Measurements from ENCODE around the gene MBL2.

The MBL2 gene

DNA sequence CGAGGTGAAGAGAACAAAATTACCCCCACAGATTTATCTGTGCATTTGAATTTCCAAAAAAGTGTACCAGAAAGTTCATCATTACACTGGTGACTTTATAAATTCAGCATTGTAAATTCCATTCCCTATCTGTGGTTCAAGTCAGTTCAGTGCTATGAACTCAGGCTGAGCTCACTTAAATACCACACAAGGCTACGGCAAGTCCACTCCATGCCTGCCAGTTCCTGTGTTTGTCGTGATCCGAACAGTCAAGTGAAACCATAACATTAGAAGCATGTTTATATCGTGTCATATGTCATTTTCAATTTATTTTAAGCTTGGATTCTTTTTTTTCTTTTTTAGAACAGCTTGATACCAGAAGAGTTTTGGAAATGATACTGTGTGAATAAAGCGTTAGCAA lies 14.8 kb downstream of the MBL2 start:
- Histone ChIP-seq H3K27me3 (ENCODE audit: insufficient read depth, poor library complexity, severe bottlenecking) (no peaks in the 10 kb centered on the region), H3K4me3 (replicated peaks; ENCODE audit: insufficient read depth, low read length) (no peak overlapping the region), H3K27ac (replicated peaks) (no peak overlapping the region)
- DNase-seq (ENCODE audit: low read depth in 1 of 2, low spot score in 1 of 2) = no peak
- no peak for TF ChIP-seq SPI1 (IDR thresholded peaks at IDR 0.05; ENCODE audit: borderline replicate concordance, low read depth)

DNA sequence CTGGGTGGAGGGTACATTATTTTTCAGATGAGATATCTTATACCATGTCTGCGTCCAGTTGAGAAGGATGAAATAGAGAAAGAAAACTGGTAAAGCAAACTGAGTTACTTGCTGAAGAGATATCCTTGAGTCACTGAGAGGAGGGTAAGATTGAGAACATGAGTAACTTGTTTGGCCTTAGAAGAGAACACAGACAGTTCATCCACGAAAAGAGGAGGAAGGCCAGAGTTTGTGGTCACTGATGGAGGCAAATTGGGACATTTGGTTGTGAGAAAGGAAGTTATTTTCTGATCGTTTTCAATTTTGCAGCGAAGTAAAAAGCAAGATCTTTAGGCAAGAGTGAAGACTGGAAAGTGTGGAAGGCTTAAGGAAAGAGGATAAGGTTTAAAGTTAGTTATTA lies 15.6 kb downstream of the MBL2 start:
- peak in 1 of 2 experiments; percentile 29 for DNase-seq (ENCODE audit: low read depth in 1 of 2, low spot score in 1 of 2)
- TF ChIP-seq, protein P1, sequence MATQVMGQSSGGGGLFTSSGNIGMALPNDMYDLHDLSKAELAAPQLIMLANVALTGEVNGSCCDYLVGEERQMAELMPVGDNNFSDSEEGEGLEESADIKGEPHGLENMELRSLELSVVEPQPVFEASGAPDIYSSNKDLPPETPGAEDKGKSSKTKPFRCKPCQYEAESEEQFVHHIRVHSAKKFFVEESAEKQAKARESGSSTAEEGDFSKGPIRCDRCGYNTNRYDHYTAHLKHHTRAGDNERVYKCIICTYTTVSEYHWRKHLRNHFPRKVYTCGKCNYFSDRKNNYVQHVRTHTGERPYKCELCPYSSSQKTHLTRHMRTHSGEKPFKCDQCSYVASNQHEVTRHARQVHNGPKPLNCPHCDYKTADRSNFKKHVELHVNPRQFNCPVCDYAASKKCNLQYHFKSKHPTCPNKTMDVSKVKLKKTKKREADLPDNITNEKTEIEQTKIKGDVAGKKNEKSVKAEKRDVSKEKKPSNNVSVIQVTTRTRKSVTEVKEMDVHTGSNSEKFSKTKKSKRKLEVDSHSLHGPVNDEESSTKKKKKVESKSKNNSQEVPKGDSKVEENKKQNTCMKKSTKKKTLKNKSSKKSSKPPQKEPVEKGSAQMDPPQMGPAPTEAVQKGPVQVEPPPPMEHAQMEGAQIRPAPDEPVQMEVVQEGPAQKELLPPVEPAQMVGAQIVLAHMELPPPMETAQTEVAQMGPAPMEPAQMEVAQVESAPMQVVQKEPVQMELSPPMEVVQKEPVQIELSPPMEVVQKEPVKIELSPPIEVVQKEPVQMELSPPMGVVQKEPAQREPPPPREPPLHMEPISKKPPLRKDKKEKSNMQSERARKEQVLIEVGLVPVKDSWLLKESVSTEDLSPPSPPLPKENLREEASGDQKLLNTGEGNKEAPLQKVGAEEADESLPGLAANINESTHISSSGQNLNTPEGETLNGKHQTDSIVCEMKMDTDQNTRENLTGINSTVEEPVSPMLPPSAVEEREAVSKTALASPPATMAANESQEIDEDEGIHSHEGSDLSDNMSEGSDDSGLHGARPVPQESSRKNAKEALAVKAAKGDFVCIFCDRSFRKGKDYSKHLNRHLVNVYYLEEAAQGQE (IDR thresholded peaks at IDR 0.05; ENCODE audit: insufficient replicate concordance, low read depth) = no peak
- no peak for TF ChIP-seq GABPA (IDR thresholded peaks at IDR 0.05; ENCODE audit: low read depth)
- TF ChIP-seq POLR2AphosphoS5 (IDR thresholded peaks at IDR 0.05; ENCODE audit: low read depth) = no peak
- no peak for TF ChIP-seq SPI1 (IDR thresholded peaks at IDR 0.05; ENCODE audit: borderline replicate concordance, low read depth)
- Histone ChIP-seq H3K27ac (replicated peaks) (no peak overlapping the region), H3K27me3 (ENCODE audit: insufficient read depth, poor library complexity, severe bottlenecking) (no peaks in the 10 kb centered on the region), H3K4me3 (replicated peaks; ENCODE audit: insufficient read depth, low read length) (no peak overlapping the region)

DNA sequence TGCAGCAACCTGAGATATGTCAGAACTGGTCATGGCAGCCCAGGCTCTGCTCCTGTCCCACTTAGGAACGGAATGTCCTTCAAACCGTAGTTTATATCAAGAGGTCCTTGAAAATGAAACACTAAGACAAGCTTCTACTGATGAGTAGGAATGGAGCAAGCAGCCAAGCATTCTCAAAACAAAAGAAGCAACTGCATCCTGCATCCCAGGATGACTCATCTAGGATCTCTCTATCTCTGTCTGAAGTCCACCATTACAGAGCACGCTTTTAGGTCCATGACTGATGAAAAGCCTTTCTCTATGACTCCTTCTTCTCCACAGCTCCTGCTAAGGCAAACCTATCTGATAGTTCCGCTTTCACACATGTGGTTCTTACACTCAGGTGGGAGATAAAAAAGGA lies 16.3 kb downstream of the MBL2 start:
- no peaks in the 10 kb centered on the region for H3K27me3 ChIP-seq (ENCODE audit: insufficient read depth, poor library complexity, severe bottlenecking)
- no peak for DNase-seq (ENCODE audit: low read depth in 1 of 2, low spot score in 1 of 2)
- TF ChIP-seq GABPA (IDR thresholded peaks at IDR 0.05; ENCODE audit: low read depth) (no peak), POLR2AphosphoS5 (IDR thresholded peaks at IDR 0.05; ENCODE audit: low read depth) (no peak), SPI1 (IDR thresholded peaks at IDR 0.05; ENCODE audit: borderline replicate concordance, low read depth) (no peak)
- TF ChIP-seq, protein P2, sequence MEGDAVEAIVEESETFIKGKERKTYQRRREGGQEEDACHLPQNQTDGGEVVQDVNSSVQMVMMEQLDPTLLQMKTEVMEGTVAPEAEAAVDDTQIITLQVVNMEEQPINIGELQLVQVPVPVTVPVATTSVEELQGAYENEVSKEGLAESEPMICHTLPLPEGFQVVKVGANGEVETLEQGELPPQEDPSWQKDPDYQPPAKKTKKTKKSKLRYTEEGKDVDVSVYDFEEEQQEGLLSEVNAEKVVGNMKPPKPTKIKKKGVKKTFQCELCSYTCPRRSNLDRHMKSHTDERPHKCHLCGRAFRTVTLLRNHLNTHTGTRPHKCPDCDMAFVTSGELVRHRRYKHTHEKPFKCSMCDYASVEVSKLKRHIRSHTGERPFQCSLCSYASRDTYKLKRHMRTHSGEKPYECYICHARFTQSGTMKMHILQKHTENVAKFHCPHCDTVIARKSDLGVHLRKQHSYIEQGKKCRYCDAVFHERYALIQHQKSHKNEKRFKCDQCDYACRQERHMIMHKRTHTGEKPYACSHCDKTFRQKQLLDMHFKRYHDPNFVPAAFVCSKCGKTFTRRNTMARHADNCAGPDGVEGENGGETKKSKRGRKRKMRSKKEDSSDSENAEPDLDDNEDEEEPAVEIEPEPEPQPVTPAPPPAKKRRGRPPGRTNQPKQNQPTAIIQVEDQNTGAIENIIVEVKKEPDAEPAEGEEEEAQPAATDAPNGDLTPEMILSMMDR (IDR thresholded peaks at IDR 0.05; ENCODE audit: insufficient read depth, low read length) = no peak
- TF ChIP-seq, protein P1 (IDR thresholded peaks at IDR 0.05; ENCODE audit: insufficient replicate concordance, low read depth) = no peak
- no peak overlapping the region for H3K27ac ChIP-seq (replicated peaks)
- no peak overlapping the region for H3K4me3 ChIP-seq (replicated peaks; ENCODE audit: insufficient read depth, low read length)

DNA sequence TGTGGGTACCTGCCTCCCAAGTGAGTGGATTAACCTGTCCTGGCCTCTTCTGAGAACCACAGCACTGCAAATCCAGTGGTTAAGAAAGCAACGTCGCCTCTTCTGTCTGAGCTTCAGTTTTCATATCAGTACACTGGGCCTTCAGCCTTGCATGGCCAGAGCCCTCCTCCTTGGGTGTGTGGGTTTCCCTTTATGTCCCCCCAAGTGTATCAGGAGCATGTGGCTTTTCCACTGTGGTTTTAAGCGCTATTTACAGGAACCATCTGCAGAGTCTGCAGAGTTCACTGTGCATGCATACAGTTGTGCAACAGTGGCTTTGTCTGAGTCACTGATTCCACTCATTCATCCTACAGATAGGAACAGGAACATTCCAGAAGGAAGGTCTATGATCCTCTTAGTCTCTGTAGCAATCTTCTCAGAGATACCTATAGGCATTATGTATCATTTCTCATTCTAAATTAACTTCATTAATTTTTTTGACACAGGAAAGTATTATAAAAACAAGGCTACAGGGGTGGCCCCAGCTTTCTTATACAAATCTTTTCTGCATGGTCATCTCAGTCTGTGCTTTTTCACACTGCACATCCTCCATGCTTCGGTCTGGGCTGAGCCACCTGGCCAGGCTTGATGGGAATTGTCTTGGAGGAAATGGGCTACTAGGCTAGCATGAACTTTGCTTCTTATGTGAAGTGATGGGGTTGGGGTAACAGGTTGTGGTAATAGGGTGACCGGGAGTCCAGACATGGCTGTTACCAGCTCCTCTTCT lies 17.1 kb downstream of the MBL2 start:
- H3K4me3 ChIP-seq (replicated peaks; ENCODE audit: insufficient read depth, low read length) = no peak overlapping the region
- peak; percentile 66 to 91 for DNase-seq (ENCODE audit: low read depth in 1 of 2, low spot score in 1 of 2)
- H3K27ac ChIP-seq (replicated peaks) = peak overlapping the region; percentile 8
- TF ChIP-seq SPI1 (IDR thresholded peaks at IDR 0.05; ENCODE audit: borderline replicate concordance, low read depth) = peak; percentile 7; the same call in 1 of the 2 replicates
- TF ChIP-seq GABPA (IDR thresholded peaks at IDR 0.05; ENCODE audit: low read depth) = no peak
- peak; percentile 85 for TF ChIP-seq POLR2AphosphoS5 (IDR thresholded peaks at IDR 0.05; ENCODE audit: low read depth)
- H3K27me3 ChIP-seq (ENCODE audit: insufficient read depth, poor library complexity, severe bottlenecking) = no peaks in the 10 kb centered on the region

DNA sequence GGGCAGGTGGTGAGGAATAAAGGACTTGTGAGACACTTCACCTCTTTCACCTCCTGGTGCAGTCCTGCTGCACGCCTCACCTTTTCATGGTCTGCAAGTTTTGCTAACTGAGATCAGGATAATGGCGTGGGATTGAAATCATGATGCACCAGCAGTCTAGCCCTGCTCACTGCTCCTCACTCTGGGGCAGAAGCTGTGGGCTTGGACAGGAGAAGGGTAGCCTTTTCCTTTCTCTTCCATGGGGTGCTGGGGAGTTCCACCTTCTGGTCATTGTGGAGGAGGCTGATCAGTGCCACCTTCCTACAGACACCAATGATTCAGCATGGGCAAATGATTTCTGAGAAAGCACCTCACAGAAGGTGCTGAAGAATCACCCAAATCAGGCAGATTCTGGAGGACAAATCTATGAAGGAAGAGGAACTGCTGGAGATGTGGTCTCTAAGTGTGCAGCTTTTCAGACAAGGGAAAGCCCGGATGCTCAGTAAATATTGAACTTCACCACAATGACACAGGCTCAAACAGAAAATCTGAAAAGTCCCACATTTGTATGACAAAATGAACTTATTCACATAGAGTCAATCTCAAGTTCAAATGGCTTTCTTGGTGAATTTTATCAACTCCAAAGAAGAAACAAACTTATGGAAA lies 19.7 kb downstream of the MBL2 start:
- Histone ChIP-seq H3K27ac (replicated peaks) (no peak overlapping the region), H3K4me3 (replicated peaks; ENCODE audit: insufficient read depth, low read length) (no peak overlapping the region), H3K27me3 (ENCODE audit: insufficient read depth, poor library complexity, severe bottlenecking) (no peaks in the 10 kb centered on the region)
- TF ChIP-seq, protein P1 (IDR thresholded peaks at IDR 0.05; ENCODE audit: insufficient replicate concordance, low read depth) = no peak
- TF ChIP-seq SPI1 (IDR thresholded peaks at IDR 0.05; ENCODE audit: borderline replicate concordance, low read depth) = peak; percentile 15; the same call in 1 of the 2 replicates
- DNase-seq (ENCODE audit: low read depth in 1 of 2, low spot score in 1 of 2) = peak in 1 of 2 experiments; percentile 3
